Nephron (organoid): Measurements from ENCODE around the gene RER1.

Source experiments
- H3K27ac Mint-ChIP-seq, 3 experiments: 2 replicates each; pipeline ENCODE4 v1.8.0; 2020; ENCODE audit warnings: mixed read lengths in 3 of 3, mild to moderate bottlenecking in 2 of 3, moderate library complexity in 1 of 3
- H3K27me3 Mint-ChIP-seq: 2 replicates; pipeline ENCODE4 v1.8.0; 2021; ENCODE audit warnings: low read depth, mild to moderate bottlenecking, moderate library complexity, mixed read lengths
- H3K36me3 Mint-ChIP-seq: 2 replicates; pipeline ENCODE4 v1.8.0; 2020; ENCODE audit warnings: low read depth, mixed read lengths
- H3K4me1 Mint-ChIP-seq: 2 replicates; pipeline ENCODE4 v1.8.0; 2020; ENCODE audit warnings: mixed read lengths
- H3K4me3 Mint-ChIP-seq, 3 experiments: 2 replicates each; pipeline ENCODE4 v1.8.0; 2020; ENCODE audit warnings: mild to moderate bottlenecking in 3 of 3, mixed read lengths in 3 of 3, moderate library complexity in 2 of 3
- H3K9me3 Mint-ChIP-seq: 2 replicates; pipeline ENCODE4 v1.8.0; 2020; ENCODE audit warnings: mixed read lengths
- TF ChIP-seq, protein P1 (sequence below), 3 experiments: fragments of 200-600 bp; sonication (generic); IDR thresholded peaks; one replicate each; pipeline ENCODE4 v1.5.0; 2021; ENCODE audit warnings: antibody characterized with exemption in 3 of 3; ENCODE audit not compliant: unreplicated experiment in 3 of 3

Gene RER1

DNA sequence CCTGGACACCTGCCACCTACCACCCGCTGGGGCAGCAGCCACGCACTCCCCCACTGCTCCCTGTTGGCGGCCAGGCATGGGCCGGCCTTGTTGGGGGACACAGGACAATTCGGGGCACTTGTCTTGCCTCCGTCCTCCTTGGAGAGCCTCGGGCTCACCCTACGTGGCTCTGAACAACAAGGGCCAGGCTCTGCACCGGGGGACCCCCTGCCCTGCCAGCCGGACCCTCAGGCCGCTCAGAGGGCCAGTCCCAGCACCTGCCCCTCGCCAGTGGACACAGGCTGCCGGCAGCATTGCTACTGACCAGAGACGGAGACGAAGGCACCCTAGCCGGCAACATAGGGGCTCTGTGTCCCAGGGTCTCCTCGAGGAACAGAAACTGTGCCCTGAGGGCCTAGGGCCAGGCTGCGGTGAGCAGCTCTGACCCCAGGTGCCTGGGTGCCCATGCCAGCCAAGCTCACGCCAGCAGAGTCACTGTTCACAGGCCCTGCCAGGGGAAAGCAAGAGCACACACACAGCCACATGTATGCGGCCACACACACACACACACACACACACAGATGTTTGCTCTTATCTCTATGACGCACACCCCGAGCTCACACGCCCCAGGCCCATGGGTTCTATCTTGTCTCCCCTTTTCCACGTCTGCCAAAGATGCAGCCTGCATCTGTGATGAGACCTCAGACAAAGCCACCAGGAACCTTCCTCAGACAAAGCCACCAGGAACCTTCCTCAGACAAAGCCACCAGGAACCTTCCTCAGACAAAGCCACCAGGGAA lies 46.2 kb upstream of the RER1 start:
- no peaks in the 10 kb centered on the region for H3K9me3 Mint-ChIP-seq
- peaks cover 14% of the 10 kb centered on the region for H3K4me1 Mint-ChIP-seq
- peak overlapping the region in 1 of 3 experiments; percentile 79 for H3K27ac Mint-ChIP-seq
- H3K36me3 Mint-ChIP-seq: no peaks in the 10 kb centered on the region
- H3K27me3 Mint-ChIP-seq: no peaks in the 10 kb centered on the region
- TF ChIP-seq, protein P1, sequence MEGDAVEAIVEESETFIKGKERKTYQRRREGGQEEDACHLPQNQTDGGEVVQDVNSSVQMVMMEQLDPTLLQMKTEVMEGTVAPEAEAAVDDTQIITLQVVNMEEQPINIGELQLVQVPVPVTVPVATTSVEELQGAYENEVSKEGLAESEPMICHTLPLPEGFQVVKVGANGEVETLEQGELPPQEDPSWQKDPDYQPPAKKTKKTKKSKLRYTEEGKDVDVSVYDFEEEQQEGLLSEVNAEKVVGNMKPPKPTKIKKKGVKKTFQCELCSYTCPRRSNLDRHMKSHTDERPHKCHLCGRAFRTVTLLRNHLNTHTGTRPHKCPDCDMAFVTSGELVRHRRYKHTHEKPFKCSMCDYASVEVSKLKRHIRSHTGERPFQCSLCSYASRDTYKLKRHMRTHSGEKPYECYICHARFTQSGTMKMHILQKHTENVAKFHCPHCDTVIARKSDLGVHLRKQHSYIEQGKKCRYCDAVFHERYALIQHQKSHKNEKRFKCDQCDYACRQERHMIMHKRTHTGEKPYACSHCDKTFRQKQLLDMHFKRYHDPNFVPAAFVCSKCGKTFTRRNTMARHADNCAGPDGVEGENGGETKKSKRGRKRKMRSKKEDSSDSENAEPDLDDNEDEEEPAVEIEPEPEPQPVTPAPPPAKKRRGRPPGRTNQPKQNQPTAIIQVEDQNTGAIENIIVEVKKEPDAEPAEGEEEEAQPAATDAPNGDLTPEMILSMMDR (IDR thresholded peaks at IDR 0.05; ENCODE audit: unreplicated experiment in 3 of 3): no peak
- H3K4me3 Mint-ChIP-seq: no peak overlapping the region

DNA sequence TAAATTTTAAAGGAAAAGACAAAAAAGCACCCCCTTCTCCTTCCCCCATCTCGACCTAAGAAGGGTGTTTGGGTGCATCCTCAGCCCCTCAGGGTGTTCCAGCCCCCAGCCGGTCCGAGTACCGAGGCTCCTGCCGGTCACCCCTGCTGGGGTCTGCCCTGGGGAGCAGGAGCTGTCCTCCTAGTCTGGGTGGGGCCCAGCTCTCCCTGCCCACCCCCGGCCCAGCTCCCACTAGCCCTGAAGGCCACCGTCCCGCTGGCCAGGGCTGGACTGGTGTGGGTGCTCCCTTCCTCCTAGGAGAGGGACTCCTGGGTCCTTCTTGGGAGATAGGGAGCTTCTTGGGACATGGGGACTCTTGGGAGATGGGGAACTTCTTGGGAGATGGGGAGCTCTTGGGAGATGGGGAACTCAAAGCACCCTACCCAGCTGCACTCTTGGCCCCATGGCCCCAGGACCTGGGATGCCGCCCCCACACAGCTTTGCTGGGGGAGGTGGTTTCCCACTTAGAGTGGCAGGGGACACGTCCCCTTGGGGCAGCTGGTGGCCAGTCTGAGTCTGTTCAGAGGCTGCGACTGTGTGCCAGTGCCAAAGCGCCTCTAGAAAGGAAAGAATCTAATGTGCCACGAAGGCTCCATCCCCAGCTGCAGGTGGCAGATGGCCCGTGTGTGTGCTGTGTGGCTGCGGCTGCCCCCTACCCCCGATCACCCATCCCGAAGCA lies 44.8 kb upstream of the RER1 start:
- H3K27ac Mint-ChIP-seq: no peak overlapping the region
- TF ChIP-seq, protein P1 (IDR thresholded peaks at IDR 0.05; ENCODE audit: unreplicated experiment in 3 of 3): no peak
- H3K27me3 Mint-ChIP-seq: peaks cover 5% of the 10 kb centered on the region
- no peaks in the 10 kb centered on the region for H3K9me3 Mint-ChIP-seq
- H3K4me3 Mint-ChIP-seq: no peak overlapping the region
- H3K4me1 Mint-ChIP-seq: peaks cover 19% of the 10 kb centered on the region
- no peaks in the 10 kb centered on the region for H3K36me3 Mint-ChIP-seq

DNA sequence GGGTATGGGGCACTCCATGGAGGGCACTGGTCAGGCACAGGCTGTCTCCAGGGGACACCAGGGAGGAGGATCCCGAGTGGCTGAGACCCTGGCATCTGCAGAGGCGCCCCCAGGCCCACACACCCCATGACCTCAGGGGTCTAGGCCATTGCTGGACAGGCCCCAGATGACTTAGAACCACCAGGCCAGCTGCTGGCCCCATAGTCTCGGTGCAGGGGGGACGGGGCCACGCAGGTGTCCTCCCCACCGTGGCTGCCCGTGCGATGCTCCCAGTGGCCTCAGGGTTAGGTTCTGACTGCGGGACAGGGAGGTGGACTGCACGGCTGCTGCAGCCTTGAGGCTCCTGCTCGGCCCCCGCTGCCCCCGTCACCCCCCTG lies 44.2 kb upstream of the RER1 start:
- Mint-ChIP-seq H3K36me3 (no peaks in the 10 kb centered on the region), H3K4me1 (peaks cover 19% of the 10 kb centered on the region), H3K27ac (peak overlapping the region; percentile 51 to 83 (median 66)), H3K27me3 (peaks cover 5% of the 10 kb centered on the region), H3K4me3 (no peak overlapping the region), H3K9me3 (no peaks in the 10 kb centered on the region)
- TF ChIP-seq, protein P1 (IDR thresholded peaks at IDR 0.05; ENCODE audit: unreplicated experiment in 3 of 3): no peak

DNA sequence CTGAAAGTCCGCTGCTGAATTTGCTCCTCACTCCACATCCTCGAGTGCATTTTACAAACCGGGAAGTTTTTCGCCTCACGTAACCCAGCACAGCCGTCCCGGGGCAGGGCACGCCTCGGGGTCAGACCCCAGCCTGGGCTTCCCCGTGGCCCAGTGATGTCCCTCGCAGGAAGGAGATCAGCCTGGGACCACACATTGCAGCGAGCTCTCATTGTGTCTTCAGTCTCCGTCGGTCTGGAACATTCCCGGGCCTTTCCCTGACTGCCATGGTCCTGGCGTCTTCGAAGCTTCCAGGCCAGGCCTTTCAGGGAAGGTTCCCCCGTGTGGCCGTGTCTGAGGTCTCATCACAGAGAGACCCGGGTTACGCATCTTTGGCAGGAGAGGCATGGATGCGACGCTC lies 43.7 kb upstream of the RER1 start:
- Mint-ChIP-seq H3K27me3 (peaks cover 5% of the 10 kb centered on the region), H3K27ac (peak overlapping the region; percentile 51 to 83 (median 66)), H3K4me3 (no peak overlapping the region), H3K4me1 (peaks cover 19% of the 10 kb centered on the region), H3K9me3 (no peaks in the 10 kb centered on the region), H3K36me3 (no peaks in the 10 kb centered on the region)
- TF ChIP-seq, protein P1 (IDR thresholded peaks at IDR 0.05; ENCODE audit: unreplicated experiment in 3 of 3): no peak

DNA sequence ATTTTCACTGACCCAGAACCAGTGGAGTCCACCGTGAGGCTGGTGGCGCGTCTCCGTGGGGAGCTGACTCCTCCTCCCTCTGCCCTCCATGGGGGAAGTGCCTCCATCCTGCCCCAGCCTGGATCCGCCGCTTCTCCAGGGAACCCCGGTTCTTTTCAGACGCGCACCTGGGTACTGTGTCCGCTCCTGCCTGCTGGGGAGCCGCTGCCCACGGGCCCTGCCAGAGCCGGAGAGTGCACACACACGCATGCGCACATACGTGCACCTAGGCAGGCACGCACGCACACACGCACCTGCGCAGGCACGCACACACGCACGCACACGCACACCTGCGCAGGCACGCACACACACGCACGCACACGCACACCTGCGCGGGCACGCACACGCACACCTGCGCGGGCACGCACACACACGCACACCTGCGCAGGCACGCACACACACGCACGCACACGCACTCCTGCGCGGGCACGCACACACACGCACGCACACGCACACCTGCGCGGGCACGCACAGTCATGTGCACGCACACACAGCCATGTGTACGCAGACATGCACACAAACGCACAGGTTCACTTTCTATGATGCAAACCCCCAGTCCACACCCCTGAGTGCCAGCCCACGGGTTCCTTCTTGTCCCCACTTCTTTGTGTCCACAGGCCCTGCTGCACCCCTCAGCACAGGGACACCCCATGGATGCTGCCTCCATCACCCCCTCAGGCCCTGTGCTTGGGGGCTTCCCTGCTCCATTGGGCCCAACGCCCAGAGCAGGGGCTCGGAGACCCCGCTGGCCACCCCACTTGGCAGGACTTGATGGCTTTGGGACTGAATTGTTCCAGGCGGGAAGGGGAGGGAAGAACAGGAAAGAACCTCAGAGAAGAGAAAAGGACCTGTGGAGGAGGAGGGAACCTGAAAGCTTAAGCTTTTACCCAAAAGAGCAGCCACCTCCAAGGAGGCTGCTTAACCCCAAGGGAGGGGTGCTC lies 43.0 kb upstream of the RER1 start:
- Mint-ChIP-seq H3K4me3 (no peak overlapping the region), H3K27ac (peak overlapping the region; percentile 73 to 92 (median 83)), H3K4me1 (peaks cover 23% of the 10 kb centered on the region), H3K36me3 (no peaks in the 10 kb centered on the region), H3K27me3 (peaks cover 5% of the 10 kb centered on the region), H3K9me3 (no peaks in the 10 kb centered on the region)
- TF ChIP-seq, protein P1 (IDR thresholded peaks at IDR 0.05; ENCODE audit: unreplicated experiment in 3 of 3): no peak
